ENCODE measurements around the gene CEBPG. TPM values are rescaled to one million over a fixed set of nuclear protein-coding genes. Genes with fewer than 3 reads are reported as not detected.

CEBPG gene
- total RNA-seq, 1 donor from 2014 or later, result 34.3 TPM

DNA sequence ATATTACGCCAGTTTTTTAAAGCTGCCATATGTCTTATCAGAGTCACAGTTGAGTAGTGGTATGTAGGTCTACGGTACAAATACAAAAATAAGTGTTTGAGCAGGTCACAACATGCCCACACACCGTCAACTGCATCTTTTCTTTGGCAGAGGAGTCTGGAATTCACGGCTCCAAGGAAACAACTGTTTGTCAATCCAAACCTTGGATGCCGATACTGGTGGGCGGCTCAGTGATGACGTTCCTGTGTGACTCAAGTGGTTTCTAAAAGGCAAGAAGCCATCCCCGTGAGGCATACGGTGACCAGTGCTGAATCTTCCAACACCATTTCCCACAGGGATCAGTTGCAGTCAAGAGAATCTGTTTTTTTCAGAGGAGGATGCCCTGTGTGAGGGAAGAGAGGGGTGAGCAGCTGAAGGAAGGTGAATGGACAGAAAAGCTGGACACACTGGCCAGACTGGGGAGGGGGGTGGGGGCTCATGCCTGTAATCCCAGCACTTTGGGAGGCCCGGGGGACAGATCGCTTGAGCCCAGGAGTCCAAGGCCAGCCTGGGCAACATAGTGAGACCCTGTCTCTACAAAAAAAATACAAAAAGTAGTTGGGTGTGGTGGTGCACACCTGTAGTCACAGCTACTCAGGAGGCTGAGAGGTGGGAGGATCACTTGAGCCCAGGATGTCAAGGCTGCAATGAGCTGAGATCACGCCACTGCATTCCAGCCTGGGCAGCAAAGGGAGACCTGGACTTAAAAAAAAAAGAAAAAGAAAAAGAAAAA is 22.8 kb upstream of the CEBPG start:
- DNase-seq (ENCODE audit: low read depth in 2 of 2), result no peak

DNA sequence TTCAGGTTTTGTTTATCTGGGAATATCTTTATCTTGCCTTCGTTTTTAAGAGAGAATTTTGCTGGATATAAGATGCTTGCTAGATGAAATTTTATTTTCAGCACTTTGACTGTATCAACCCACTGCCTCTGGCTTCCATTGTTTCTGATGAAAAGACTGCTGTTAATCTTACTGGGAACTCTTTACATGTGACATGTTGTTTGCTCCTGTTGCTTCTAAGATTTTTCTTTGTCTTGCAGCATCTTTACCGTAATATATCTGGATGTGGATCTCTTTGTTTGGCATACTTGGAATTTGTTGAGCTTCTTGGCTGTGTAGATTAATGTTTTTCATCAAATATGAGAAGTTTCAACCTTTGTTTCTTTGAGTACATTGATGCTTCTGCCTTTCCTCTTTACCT is 18.0 kb upstream of the CEBPG start:
- DNase-seq (ENCODE audit: low read depth in 2 of 2), result no peak

DNA sequence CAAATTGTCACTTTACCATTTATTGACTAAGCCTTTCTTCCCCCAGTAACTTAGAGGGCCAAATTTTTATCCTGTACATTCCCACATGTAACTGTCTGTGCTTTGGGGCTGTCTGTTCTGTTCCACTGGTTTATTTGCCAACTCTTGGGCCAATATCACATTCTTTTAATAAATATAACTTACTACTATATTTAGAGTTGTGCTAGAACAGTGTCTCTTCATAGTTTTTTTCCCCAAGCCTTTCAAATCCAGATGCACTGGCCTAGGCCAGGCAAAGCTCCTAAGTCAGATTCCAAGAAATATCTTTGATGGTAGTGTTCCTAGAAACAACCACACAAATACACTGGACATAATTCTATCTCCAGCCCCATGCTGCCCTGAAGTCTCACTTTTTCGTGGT is 16.0 kb upstream of the CEBPG start:
- DNase-seq (ENCODE audit: low read depth in 2 of 2), result no peak

DNA sequence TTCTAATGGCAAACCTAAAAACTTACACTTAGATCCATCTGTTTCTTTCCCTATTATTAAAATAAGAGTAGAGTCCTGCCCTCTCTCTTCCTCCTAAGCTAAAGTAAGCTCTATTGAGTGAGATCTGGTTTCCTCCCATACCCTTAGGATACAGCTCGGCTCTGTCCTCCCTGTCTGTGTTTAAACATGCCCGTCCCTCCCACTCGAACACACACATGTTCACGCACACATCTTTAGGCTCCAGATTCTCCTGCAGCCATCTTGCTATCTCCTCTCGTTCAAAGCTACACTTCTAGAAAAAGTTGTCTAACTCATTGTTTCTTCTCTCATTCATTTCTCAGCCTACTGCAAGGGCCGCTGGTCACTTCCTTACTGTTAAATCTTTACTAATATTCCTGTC is 15.1 kb upstream of the CEBPG start:
- no peak for DNase-seq (ENCODE audit: low read depth in 2 of 2)

DNA sequence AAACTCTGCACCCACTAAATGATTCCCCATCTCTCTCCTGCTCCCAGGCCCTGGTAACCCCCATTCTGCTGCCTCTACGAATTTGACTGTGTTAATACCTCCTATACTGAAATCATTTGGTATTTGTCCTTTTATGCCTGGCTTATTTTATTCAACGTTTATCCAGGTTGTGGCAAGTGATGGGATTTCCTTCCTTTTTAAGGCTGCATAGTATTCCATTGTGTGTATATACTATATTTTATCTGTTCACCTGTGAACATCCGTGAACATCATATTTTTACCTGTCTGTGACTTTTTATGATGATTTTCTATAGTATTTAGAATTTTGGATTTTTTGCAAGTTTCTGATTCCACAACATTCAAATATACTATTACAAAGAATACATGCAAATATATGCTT is 13.9 kb upstream of the CEBPG start:
- DNase-seq (ENCODE audit: low read depth in 2 of 2), result no peak

DNA sequence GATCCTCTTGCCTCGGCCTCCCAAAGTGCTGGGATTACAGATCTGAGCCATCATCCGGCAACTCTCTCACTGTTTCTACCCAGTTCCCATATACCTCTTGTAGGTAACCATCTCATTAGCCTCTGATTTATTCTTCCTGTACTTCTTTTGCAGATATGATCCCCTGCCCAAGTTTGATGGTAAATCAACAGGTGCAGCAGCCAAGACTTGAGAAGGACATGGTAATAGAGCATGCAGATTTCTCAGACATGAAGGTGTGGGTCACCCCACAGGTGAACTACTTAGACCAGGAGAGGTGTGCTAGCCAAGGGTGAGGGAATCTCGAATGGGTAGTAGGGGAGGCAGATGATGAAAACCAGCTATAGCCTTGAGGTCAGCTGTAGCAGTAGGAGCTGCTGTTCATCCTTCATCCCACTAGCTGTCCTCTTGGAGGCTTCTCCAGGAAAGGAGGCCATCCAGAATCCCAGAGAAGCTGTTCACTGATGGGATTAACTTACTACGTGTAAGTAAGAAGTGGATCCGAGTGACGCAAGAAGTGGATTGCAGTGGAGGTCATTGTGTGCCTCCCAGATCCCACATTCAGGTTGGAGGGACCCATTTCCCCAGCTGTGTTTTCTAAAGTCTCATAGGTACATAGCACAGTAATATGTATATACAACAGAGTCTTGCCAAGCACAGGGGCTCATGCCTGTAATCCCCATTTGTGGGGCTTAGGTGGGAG is 10.8 kb upstream of the CEBPG start:
- no peak for DNase-seq (ENCODE audit: low read depth in 2 of 2)

DNA sequence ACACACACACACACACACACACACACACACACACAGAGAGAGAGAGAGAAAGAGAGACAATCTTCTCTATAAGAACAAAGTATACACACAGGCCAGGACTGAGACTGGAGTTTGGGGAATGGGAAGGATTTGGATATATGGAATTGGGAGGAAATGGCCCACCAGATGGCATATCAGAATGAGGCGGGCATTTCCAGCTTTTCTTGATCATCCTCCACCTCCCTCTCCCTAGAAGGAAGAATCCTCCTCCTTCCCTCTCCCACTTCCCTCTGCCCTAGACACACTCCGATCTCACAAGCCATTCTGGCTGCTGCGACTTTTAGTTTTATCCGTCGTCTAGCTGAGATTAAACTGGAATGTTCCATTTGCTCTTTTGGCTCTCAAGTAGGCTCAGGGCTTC is 10.0 kb upstream of the CEBPG start:
- no peak for DNase-seq (ENCODE audit: low read depth in 2 of 2)

DNA sequence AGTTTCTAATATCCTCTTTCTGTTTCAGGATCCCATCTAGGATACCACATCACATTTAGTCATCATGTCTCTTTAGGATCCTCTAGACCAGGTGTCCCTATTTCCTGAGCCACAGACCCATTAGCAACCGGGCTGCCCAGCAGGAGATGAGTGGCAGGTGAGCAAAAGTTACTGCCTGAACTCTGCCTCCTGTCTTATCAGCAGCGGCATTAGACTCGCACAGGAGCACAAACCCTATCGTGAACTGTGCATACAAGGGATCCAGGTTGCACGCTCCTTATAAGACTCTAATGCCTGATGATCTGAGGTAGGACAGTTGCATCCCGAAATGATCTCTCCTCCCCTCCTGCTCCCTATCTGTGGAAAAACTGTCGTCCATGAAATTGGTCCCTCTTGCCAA is 7.8 kb upstream of the CEBPG start:
- DNase-seq (ENCODE audit: low read depth in 2 of 2), result no peak

DNA sequence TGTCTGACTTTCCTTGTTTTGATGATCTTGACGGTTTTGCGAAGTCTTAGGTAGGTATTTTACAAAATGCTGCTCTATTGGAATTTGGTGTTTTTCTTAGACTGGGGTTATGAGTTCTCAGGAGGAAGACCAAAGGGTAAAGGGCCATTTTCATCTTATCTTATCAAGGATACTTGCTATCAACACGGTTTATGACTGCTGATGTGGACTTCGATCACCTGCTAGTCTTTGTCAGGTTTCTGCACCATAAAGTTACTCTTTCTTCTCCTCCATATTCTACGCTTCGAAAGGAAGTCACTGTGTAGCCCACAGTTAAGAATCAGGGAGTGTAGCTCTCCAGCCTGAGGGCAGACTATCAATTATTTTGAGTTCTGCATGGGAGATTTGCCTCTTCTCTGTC is 7.4 kb upstream of the CEBPG start:
- no peak for DNase-seq (ENCODE audit: low read depth in 2 of 2)

DNA sequence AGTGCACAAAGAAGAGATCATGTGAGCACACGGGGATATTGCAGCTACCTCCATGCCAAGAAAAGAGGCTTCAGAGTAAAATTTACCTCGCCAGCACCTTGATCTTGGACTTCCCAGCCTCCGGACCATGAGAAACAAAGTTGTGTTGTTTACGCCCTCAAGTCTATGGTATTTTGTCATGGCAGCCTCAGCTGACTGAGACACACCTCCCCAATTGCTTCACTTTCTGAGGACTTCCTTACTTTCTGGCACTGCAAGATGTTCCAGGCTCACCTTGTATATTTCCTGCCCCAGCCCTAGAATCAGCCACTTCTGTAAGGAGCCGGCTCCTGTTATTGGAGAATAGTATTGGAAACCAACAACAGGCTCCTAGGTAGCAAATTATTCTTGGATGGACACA is 6.6 kb upstream of the CEBPG start:
- no peak for DNase-seq (ENCODE audit: low read depth in 2 of 2)

DNA sequence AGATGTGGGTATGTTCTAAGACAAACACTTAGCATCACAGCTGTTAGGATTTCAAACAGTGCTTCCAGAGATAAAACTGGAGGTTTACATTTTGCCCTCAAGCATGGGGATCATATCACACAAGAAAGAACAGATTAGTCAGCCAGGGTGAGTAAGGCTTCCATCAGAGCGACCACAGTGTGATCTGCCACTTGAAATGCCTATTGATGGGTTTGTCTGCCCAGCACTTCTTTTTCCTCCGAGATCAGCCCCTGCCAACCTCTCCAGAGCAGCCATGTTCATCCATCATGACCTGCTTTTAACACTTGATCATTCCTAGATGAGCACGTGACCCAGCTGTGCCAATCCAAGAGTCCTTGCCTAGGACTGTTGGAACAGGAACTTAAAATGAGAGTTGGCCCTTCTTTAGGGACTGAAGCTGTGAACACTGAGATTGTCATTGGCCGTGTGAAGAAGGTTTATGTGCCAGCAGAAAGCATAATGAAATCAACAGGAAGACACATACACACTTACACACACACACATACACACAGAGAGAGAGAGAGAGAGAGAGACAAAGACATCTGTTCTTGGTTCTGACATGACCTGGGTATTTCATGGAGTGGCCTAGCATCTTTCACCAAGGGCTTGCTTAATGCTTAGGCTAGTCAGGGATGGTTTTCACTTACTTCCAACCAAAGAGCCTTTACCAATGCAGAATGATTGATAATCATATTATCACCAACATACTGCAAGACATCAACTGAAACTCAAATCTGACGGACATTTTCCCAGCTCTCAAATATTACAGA is 5.2 kb upstream of the CEBPG start:
- no peak for DNase-seq (ENCODE audit: low read depth in 2 of 2)

DNA sequence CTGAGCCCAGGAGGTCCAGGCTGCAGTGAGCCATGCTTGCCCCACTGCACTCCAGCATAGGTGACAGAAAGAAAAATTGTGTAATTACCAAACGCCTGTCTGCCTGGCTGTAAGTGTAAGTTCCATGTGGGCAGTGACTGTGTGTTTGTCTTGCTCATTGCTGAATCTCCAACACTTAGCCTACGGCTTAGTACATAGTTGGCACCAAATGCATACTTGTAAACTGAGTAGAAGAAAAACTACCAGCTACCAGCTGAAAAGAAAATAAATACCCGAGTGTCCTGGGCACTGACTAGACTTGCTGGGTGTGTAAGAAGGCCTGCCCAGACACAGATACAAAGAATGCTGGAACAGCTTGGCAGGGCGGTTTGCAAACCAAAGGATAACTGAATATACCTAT is 2.7 kb upstream of the CEBPG start:
- no peak for DNase-seq (ENCODE audit: low read depth in 2 of 2)

DNA sequence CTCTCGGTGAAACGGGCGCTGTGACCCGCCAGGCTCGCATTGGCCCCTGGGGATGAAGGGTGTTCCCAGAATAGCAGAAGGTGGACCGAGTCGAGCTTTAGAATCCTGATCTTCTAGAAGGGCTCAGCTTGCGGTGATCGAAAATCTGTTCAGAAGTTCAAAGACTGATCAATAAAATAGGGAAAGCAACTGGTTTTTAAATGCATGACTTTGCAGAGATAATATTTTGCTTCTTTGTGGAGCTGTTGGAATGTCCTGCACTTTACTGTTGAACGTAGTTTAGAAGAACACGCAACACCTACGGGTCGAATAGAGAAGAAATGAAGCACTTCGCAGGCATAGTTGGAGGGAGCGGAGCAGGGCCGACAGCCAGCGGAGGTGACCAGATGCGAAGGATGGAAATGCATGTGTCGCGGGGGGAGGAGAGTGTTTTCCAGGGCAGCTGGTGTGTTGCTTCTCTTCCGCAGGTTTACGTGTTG is 766 bp downstream of the CEBPG start:
- peak; percentile 51 to 61 for DNase-seq (ENCODE audit: low read depth in 2 of 2)

DNA sequence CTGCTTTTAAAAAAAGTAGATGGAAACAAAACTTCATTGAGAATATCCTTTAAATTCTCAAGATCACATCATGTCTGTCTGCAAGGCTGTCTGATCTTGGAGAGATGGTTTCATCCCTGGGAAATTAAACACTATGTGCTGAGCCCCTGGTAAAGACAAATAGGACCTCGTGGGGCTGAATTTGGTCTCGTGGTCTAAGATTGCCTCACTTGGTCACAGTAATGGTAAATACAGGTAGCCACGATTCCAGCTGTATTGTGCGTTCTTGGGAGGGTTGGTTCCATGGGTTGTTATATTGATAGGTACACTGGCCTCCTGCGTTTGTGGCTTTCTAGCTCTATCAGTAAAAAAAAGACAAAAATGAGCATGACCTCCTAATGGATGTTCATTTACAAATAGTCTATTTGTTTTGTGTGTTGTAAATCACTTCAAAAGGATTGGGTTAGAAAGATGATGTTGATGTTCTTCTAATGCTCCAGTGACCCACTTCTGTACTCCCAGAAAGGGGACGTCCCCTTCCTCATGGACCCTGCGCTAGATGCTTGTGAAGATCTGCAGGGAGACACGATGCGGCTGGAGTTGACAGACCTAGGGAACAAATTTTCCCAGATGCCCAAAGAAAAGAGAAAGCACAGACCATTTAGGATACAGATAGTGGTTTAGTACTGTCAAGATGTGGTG is 1.8 kb downstream of the CEBPG start:
- DNase-seq (ENCODE audit: low read depth in 2 of 2), result no peak

DNA sequence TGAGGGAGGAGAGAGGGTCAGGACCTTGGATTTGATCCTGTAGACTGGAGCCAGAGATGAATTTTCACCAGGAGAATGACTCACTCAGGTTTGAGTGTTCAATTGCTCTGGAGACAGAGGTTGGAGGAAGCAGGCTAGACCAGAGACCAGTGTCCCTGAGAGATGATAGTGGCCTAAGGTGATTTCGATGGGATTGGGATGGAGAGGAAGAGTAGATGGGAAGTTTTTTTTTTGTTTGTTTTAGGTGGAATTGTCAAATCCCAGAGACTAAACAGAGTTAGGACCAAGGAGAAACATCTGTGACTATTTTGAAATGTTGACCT is 2.3 kb downstream of the CEBPG start:
- DNase-seq (ENCODE audit: low read depth in 2 of 2), result peak in 1 of 2 donors; percentile 30

DNA sequence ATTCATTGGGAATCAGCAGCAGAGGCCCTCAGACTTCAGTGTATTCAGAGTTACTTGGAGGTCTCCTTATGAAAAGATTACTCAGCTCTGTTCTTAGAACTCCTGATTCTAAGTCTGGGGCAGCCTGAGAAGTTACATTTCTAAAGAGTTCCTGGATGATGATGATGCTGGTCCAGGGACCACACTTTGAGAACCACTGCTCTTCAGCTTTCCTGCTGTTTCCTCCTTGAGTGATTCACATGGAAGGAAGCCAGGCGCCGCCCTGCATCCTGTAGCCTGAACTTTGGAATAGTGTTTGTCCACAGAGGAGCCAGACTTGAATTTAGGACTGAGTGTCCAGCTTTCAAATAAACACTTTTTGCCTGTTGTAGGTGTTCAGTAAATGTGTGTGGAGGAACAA is 2.9 kb downstream of the CEBPG start:
- peak; percentile 51 to 95 for DNase-seq (ENCODE audit: low read depth in 2 of 2)

DNA sequence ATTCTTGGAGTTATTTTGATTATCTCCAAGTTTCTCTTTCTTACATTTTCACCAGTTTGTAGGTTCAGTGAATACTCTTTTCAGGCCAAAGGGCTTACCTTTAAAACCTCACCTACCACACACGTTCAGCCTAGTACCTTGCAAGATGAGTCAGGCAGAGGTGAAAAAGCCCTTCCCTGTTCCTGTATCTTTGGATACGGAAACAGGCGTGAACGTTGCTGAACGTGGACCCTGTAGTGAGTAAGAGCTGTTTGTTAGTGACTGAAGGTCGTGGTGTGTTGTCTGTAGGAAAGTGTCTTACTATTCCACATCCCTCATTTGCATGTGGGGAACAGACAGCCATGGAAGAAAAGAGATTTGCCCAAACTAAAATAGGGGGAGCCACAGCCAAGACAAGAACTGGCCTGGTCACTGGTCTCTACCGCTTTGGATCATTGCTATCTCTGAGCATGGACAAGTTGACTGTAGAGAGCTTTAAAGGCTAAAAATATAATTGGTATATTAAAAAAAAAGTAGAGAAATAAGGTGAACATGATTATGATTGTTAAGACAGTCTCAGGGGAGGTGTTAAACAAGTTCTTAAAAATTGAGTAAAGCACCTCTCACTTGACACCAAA is 3.5 kb downstream of the CEBPG start:
- DNase-seq (ENCODE audit: low read depth in 2 of 2), result peak; percentile 48 to 75

DNA sequence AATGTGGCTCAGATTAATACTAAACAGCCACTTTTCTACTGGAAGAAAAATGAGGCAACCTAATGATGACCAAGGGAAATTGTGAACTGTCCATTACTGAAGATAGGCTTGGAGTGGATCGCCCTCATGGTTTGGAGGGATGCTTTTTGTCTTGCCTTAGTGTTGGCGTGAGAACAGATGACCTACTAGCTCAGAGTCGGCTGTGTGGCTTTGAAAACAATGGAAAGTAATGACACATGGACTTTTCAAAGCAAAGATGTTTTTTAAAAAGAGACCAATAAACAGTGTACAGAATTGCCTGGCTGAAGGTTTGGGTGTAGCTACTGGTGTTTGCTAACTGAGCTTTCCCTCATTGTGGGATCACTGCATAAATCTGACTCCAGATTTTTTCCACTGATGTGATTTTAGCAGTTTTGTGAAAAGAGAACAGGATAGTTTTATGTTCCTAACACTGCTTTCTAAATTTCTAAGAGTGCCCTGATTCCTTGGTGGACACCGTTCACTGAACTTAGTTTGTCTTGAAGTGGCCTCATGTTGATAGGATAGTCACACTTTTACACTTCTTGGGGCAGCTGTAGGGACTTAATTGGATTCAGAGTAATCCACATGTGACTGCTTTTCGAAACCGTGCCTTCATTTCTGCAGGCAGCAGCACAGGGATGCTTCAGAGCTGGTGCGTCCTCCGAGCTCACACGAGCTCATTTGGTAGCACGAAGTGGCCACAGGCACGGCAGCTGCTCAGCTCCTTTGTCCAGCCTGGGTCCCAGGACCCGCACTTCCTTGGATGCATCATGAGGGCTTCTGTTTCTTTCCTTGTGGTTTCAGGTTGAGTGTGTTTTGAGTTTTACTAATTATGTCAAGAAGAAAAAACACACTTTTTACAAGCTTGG is 4.3 kb downstream of the CEBPG start:
- DNase-seq (ENCODE audit: low read depth in 2 of 2), result peak; percentile 57 to 84

DNA sequence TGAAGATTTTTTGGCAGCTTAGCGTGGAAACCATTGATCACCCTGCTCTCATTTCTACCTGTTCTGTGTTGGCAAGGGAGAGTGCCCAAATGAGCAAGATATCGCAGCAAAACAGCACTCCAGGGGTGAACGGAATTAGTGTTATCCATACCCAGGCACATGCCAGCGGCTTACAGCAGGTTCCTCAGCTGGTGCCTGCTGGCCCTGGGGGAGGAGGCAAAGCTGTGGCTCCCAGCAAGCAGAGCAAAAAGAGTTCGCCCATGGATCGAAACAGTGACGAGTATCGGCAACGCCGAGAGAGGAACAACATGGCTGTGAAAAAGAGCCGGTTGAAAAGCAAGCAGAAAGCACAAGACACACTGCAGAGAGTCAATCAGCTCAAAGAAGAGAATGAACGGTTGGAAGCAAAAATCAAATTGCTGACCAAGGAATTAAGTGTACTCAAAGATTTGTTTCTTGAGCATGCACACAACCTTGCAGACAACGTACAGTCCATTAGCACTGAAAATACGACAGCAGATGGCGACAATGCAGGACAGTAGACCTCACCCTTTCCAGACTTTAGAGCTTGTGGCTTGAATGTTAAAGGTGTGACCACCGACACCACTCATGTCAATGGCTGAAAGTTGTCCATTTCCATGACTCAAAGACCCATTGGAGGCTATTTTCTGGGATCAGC is 5.8 kb downstream of the CEBPG start:
- DNase-seq (ENCODE audit: low read depth in 2 of 2), result no peak

DNA sequence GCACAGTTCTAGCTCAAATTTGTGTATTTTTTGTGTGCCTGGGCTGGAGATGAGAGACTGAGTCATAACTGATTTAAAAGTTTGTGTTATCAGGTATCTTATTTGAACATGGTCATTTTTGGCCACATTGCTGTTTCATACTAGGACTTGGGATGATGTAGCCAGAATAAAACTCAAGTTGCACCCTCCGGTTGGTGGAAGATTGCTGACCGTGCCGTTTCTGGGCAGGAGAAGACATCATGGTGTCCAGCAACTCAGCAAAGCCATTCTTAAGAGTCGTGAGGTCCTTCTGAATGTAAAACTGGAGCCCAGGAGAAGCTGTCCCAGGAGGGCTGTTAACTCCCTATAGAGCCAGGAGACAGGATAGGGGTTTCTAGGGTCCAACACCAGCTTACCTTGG is 7.6 kb downstream of the CEBPG start:
- no peak for DNase-seq (ENCODE audit: low read depth in 2 of 2)

Data from lung microvascular endothelial cell (primary cell).